SK-N-SH treated with all-trans-retinoic acid at 6 μM for 48 hours (cell line): ENCODE data around the gene PARD3.

Experiments used
- CREB5 ChIP-seq: fragments of 250-450 bp; sonication (Bioruptor Pico); IDR thresholded peaks from 2 replicates; pipeline ENCODE4 v1.5.1; 2020; ENCODE audit warnings: low read depth, mild to moderate bottlenecking, moderate library complexity
- CSRNP3 ChIP-seq: fragments of 250-450 bp; sonication (Bioruptor Pico); IDR thresholded peaks from 2 replicates; pipeline ENCODE4 v1.5.1; 2021; ENCODE audit warnings: mild to moderate bottlenecking, moderate library complexity
- ESRRG ChIP-seq: fragments of 250-450 bp; sonication (Bioruptor Pico); IDR thresholded peaks from 2 replicates; pipeline ENCODE4 v1.6.1; 2021; ENCODE audit warnings: mild to moderate bottlenecking
- GLIS3 ChIP-seq: fragments of 250-450 bp; sonication (Bioruptor Pico); IDR thresholded peaks from 2 replicates; pipeline ENCODE4 v1.5.0; 2020; ENCODE audit warnings: mild to moderate bottlenecking, moderate library complexity
- PATZ1 ChIP-seq: fragments of 250-450 bp; sonication (Bioruptor Pico); IDR thresholded peaks from 2 replicates; pipeline ENCODE4 v1.8.0; 2020; ENCODE audit warnings: mild to moderate bottlenecking, moderate library complexity, borderline replicate concordance
- RARB ChIP-seq: fragments of 250-450 bp; sonication (Bioruptor Pico); IDR thresholded peaks from 2 replicates; pipeline ENCODE4 v1.8.0; 2021; ENCODE audit warnings: mild to moderate bottlenecking, moderate library complexity
- SNAI2 ChIP-seq: fragments of 250-450 bp; sonication (Bioruptor Pico); IDR thresholded peaks from 2 replicates; pipeline ENCODE4 v1.5.0; 2020; ENCODE audit warnings: mild to moderate bottlenecking, moderate library complexity
- TOX ChIP-seq: fragments of 250-450 bp; sonication (Bioruptor Pico); IDR thresholded peaks from 2 replicates; pipeline ENCODE4 v1.8.0; 2021; ENCODE audit warnings: mild to moderate bottlenecking, moderate library complexity, borderline replicate concordance

GRCh38 chr10:34236931-34237330 lies 578.2 kb downstream of the PARD3 start:
- TF ChIP-seq PATZ1 (CRISPR knock-in tag) (no peak), ESRRG (CRISPR knock-in tag) (no peak), SNAI2 (CRISPR knock-in tag) (no peak), RARB (no peak), CSRNP3 (no peak), TOX (CRISPR knock-in tag) (no peak), CREB5 (CRISPR knock-in tag) (no peak), GLIS3 (CRISPR knock-in tag) (no peak)
